Skeletal muscle tissue (tissue), 4 donors: ENCODE data around the gene LRRK1. TPM values are rescaled to one million over a fixed set of nuclear protein-coding genes. Genes with fewer than 3 reads are reported as not detected.

Experiments
- H3K27ac ChIP-seq: one replicate; pipeline ENCODE4 v1.7.0; 2013; ENCODE audit warnings: mild to moderate bottlenecking, low read depth, low read length, inconsistent platforms
- H3K27me3 ChIP-seq, 3 donors: one replicate each; pipeline ENCODE4 v1.7.0; 2013; ENCODE audit warnings: low read length in 3 of 3; ENCODE audit not compliant: control insufficient read depth in 3 of 3, insufficient read depth in 3 of 3
- H3K36me3 ChIP-seq, 3 donors: one replicate each; pipeline ENCODE4 v1.7.0; 2013; ENCODE audit warnings: low read length in 3 of 3; ENCODE audit not compliant: control insufficient read depth in 3 of 3, insufficient read depth in 3 of 3
- H3K4me1 ChIP-seq, 3 donors: one replicate each; pipeline ENCODE4 v1.7.0; 2013; ENCODE audit warnings: low read length in 3 of 3, mild to moderate bottlenecking in 3 of 3; ENCODE audit not compliant: control insufficient read depth in 3 of 3, insufficient read depth in 3 of 3
- H3K4me3 ChIP-seq, 3 donors: one replicate each; pipeline ENCODE4 v1.7.0; 2013; ENCODE audit warnings: low read length in 3 of 3
- H3K9ac ChIP-seq, 3 donors: one replicate each; pipeline ENCODE4 v1.7.0; 2013; ENCODE audit warnings: low read length in 3 of 3, mild to moderate bottlenecking in 3 of 3, moderate library complexity in 2 of 3, low read depth in 1 of 3
- H3K9me3 ChIP-seq, 3 donors: one replicate each; pipeline ENCODE4 v1.7.0; 2013; ENCODE audit warnings: low read length in 3 of 3; ENCODE audit not compliant: control insufficient read depth in 3 of 3
- total RNA-seq: library from RNA; depleted of rRNA; stranded (reverse); fragments of >200 nt; gene quantifications from one replicate; pipeline ENCODE4 v1.2.3, GENCODE V29; 2014
- donor health status: Osteomylitis.

The LRRK1 gene
- total RNA-seq, 1 donor from 2014 or later, result 3.7 TPM

GRCh38 chr15:101104141-101104540 is 185.0 kb downstream of the LRRK1 start:
- no peaks in the 10 kb centered on the region for H3K9me3 ChIP-seq
- H3K4me3 ChIP-seq, result no peak overlapping the region
- H3K9ac ChIP-seq, result no peak overlapping the region
- H3K27me3 ChIP-seq, result no peaks in the 10 kb centered on the region
- H3K27ac ChIP-seq, result no peak overlapping the region
- no peaks in the 10 kb centered on the region for H3K36me3 ChIP-seq
- peaks cover 3 to 11% (median 9%) of the 10 kb centered on the region in 3 donors for H3K4me1 ChIP-seq

GRCh38 chr15:101105059-101105891 is 186.1 kb downstream of the LRRK1 start:
- Histone ChIP-seq H3K9ac (no peak overlapping the region), H3K4me3 (no peak overlapping the region), H3K27me3 (no peaks in the 10 kb centered on the region), H3K9me3 (no peaks in the 10 kb centered on the region), H3K4me1 (peaks cover 3 to 11% (median 9%) of the 10 kb centered on the region in 3 donors), H3K36me3 (no peaks in the 10 kb centered on the region), H3K27ac (no peak overlapping the region)

GRCh38 chr15:101107101-101107500 is 187.9 kb downstream of the LRRK1 start:
- H3K27me3 ChIP-seq, result no peaks in the 10 kb centered on the region

DNA sequence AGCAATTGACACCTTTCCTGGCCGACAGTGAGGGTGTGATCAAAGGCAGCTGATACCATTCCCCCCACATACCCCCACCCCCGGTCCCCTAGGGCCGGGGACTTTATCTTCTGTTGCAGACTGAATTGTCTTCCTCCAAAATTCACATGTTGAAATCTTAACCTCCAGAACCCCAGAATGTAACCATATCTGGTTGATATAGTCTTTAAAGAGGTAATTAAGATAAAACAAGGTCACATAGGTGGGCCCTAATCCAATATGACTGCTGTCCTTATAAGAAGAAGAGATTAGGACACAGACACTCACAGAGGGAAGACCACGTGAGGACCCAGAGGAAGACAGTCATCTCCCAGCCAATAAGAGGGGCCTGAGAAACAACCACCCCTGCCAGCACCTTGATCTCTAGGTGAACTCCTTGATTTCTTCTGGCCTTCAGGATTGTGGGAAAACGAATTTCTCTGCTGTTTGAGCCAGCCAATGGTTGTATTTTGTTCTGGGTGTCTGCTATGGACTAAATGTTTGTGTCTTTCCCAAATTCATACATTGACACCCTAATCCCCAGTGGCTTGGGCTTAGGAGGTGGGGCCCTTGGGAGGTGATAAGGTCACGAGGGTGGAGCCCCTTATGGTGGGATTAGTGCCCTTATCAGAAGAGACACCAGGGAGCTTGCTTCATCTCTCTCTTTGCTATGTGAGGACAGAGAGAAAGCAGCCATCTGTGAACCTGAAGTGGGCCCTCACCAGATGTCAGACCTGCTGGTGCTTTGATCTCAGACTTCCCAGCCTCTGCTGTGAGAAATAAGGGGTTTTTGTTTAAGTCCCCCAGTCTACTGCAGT is 188.7 kb downstream of the LRRK1 start:
- Histone ChIP-seq H3K9me3 (no peaks in the 10 kb centered on the region), H3K36me3 (no peaks in the 10 kb centered on the region), H3K27me3 (no peaks in the 10 kb centered on the region), H3K9ac (no peak overlapping the region), H3K4me3 (no peak overlapping the region), H3K4me1 (peaks cover 3 to 13% (median 11%) of the 10 kb centered on the region in 3 donors), H3K27ac (no peak overlapping the region)

More at GRCh38 chr15:101107101-101107500, 187.9 kb downstream of the LRRK1 start:
- Histone ChIP-seq H3K4me1 (peaks cover 3 to 13% (median 11%) of the 10 kb centered on the region in 3 donors), H3K9me3 (no peaks in the 10 kb centered on the region), H3K4me3 (no peak overlapping the region), H3K9ac (no peak overlapping the region), H3K36me3 (no peaks in the 10 kb centered on the region), H3K27ac (no peak overlapping the region)

DNA sequence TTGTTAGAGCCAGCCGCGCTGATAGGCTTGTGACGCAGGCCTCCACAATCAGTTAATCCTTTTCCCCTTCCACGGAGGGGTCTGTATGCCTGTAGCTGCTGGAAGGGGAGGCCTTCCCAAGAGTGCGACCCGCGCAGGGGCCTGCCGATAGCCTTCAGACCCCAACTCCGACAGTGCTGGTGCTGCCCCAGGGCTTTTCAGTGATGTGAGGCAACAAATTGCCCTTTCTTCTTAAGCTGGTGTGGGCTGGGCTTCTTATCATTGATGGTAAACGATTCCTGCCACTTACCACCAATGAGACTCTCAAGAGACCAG is 189.3 kb downstream of the LRRK1 start:
- Histone ChIP-seq H3K27me3 (no peaks in the 10 kb centered on the region), H3K4me3 (no peak overlapping the region), H3K9me3 (no peaks in the 10 kb centered on the region), H3K36me3 (no peaks in the 10 kb centered on the region), H3K9ac (no peak overlapping the region), H3K27ac (no peak overlapping the region), H3K4me1 (peaks cover 5 to 13% (median 11%) of the 10 kb centered on the region in 3 donors)

DNA sequence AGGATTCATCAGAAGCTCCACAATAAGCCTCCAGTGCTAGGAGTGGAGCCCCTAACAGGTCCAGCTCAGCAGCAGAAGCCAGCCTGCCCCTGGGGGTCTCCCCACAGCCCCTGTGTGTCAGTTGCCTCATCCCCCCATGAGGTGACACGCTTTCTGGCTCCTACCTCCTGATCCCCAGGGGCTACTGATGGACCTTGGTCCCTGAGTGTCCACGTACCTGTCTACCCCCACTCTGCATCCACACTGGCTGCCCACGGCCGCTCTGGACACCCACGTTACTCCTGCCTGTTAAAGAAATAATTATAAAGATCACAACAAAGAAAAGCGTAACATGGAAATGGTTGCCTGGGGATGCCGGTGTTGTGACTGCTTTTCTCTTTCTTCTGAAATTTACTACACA is 189.6 kb downstream of the LRRK1 start:
- no peak overlapping the region for H3K9ac ChIP-seq
- H3K4me1 ChIP-seq, result peaks cover 5 to 13% (median 11%) of the 10 kb centered on the region in 3 donors
- H3K36me3 ChIP-seq, result no peaks in the 10 kb centered on the region
- H3K27me3 ChIP-seq, result no peaks in the 10 kb centered on the region
- no peak overlapping the region for H3K4me3 ChIP-seq
- H3K27ac ChIP-seq, result no peak overlapping the region
- no peaks in the 10 kb centered on the region for H3K9me3 ChIP-seq

DNA sequence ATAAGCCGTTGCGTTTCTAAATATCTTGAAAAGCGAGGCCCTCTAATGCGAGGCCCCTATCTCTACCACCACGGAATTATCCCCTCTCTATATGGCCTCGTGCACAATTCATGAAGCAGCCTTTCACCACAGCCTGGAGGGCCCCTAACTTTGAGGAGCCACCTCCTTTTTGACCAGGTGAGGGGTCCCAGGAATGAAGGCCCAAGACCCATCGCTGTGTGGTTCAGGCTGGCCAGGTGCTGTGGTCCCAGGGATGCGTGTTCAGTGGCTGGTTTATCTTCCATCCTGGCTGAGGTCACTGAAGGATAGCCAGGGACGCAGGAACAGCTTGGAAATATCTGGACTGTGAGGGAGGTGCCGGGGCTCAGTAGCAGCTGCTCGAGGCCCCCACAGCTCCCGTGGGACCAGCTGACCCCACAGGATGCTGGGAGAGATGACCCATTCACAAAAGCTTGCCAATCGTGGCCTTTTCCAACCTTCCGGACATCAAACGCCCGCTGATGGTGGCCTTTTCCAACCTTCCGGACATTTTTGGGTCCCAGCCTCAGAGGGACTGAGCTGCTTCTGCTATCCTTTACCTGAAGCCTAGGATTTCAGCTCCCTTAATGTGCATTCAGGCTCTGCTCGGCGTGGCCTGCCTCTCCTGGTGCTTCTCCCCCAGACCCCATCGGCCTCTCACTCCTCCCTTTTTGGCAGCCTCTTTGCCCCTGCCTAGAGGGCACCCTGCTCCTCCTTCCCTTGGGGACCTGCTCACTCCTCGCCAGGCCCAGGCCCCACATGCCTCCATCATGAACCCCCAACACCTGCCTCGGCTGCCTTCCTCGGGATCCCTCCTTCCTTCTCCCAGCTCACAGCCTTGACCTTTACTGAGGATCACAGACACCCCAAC is 191.8 kb downstream of the LRRK1 start:
- Histone ChIP-seq H3K9me3 (no peaks in the 10 kb centered on the region), H3K9ac (no peak overlapping the region), H3K36me3 (no peaks in the 10 kb centered on the region), H3K4me1 (peaks cover 0 to 4% (median 2%) of the 10 kb centered on the region in 3 donors), H3K4me3 (no peak overlapping the region), H3K27me3 (peaks cover 0 to 3% (median 0%) of the 10 kb centered on the region in 3 donors), H3K27ac (no peak overlapping the region)

DNA sequence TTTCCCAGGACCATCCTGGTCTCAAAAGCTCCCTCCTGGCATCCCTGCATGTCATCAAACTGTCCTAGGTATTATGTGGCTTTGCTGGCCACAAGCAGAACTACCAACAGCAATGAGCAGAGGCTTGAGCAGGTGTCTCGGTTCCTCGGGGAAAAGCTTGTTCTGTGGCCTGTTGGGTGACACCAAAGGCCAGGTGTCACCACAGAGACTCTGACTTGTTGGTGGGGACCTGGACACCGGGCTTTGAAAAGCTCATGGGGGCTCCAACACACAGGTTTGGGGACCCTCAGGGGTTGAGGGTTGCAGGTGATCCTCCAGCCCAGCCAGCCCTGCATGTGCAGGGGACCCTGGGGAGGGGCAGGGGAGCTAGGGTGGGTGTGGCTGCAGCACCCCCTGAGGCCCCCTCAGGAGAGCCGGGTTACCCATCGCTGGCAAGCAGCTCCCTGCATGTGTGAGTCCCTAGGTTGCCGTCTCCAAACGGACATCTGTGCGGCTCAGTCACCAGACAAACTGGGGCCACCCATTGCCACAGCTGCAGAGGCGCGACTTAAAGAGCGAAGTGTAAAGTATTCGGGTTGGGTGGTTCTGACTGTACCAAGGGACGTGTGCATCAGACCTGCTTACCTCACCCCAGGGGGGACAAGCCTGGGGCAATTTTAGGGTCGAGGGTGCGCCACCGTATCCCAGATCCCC is 192.6 kb downstream of the LRRK1 start:
- Histone ChIP-seq H3K9me3 (no peaks in the 10 kb centered on the region), H3K4me3 (no peak overlapping the region), H3K36me3 (no peaks in the 10 kb centered on the region), H3K27me3 (peaks cover 0 to 3% (median 0%) of the 10 kb centered on the region in 3 donors), H3K27ac (no peak overlapping the region), H3K4me1 (peaks cover 0 to 9% (median 2%) of the 10 kb centered on the region in 3 donors), H3K9ac (no peak overlapping the region)
